ENCODE results near the gene LIN7C. TPM values are rescaled to one million over a fixed set of nuclear protein-coding genes. Genes with fewer than 3 reads are reported as not detected.
A peak's percentile ranks its signal among the peaks of the same experiment; 100 is the strongest.
"Not testable (repeated sequence)": the region's sequence is repeated elsewhere in the genome, so short reads cannot be mapped to it uniquely, and the experiment has no call there.

Gene LIN7C, protein sequence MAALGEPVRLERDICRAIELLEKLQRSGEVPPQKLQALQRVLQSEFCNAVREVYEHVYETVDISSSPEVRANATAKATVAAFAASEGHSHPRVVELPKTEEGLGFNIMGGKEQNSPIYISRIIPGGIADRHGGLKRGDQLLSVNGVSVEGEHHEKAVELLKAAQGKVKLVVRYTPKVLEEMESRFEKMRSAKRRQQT
- total RNA-seq (2014; rRNA removed; shearing (Covaris generic)), result 31.1 and 31.9 TPM in 2 replicates
- polyA plus RNA-seq (2015; cell fraction: cytosol; rRNA removed), result 24.4 and 29.4 TPM in 2 replicates
- polyA plus RNA-seq (2015; cell fraction: nucleus; rRNA removed), result 30.0 and 30.5 TPM in 2 replicates

DNA sequence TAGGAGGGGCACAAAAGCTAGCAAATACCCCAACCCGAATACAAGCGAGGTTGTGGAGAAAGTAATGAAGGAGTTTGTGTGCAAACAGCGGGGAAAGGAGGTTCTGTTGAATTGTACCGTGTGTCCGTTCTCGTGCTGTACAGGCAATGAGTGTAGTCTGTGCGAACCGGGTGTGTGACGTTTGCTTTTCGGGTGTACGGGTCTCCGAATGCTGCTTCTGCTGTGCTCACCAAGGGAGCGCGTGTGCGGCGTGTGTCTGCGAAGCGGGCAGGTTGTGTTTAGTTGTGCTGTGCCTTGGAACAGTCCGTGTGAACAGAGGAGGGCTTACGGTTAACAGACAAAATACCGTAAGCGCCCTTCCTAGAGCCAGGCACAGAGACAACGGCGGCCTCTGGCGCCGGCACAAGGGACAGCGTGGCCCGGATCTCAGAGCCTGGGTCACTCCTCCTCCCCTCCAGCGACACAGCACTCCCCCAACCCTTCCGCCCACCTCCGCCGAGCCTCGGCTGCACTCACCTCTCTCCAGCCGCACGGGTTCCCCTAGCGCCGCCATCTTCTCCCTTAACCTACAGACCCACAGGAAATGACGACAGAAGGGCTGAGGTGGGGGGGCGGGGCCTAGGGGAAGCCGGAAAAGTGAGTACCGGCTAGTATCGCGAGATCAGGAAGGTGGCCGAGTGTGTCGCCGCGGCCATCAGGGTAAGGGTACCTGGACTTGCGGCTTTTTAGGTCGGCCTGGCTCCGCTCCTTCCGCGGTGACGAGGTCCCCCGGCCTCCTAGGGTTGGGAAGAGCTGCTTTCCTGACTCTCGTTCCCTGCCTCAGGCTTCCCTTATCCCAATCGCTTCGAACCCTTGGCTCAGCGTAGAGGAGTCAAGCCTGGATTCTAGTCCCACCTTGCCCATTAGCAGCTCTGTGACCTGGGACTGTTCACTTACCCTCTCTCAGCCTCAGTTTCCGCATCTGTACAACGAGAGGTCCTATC, at the start of gene LIN7C:
Gene LIN7C (minus strand): TSS at position 570 of the 983 bp plus-strand sequence. CDS start 17 bp downstream, at position 553.
- peak; percentile 96 for DNase-seq (ENCODE audit: low read depth, low spot score)
- in situ Hi-C loops (cut with HindIII; ENCODE audit: low pct_unique_long_range_greater_than_20kb, low sequenced_read_pairs), result no loop called here

DNA sequence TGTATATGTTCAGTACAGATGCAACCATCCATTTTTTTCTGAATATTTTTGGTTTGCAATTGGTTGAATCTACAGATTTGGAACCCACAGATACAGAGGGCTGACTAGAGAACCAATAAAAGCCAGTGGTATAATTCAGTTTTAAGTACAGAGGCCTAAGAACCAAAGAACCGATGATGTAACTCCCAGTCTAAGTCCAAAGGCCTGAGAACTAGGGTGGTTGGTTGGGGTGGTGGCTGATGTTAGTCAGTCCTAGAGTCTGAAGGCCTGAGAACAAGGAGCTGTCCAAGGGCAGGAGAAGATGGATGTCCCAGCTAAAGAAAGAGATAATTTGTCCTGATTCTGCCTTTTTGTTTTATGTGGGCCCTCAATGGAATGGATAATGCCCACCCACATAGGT, 48.7 kb upstream of the LIN7C start:
- in situ Hi-C loops (cut with HindIII; ENCODE audit: low pct_unique_long_range_greater_than_20kb, low sequenced_read_pairs), result no loop called here
- DNase-seq (ENCODE audit: low read depth, low spot score), result no peak

DNA sequence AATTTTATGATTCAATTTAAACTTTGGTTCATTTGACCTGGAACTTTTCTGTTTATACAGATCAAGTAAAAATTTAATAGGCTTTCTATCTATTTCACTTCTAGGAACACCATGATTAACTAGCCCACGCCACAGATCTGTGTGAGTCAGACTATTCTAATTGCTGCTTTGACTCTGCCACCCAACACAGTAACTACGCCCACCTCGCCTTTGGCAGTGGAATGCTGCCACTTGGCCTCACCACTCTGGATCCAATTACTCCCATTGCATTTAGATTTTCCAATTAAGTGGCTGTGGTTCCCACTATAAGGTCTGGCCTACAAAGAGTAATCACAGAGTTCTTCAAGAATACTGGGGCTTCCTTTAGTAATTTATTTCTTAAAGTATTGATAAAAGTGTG, 46.6 kb upstream of the LIN7C start:
- DNase-seq (ENCODE audit: low read depth, low spot score), result no peak

DNA sequence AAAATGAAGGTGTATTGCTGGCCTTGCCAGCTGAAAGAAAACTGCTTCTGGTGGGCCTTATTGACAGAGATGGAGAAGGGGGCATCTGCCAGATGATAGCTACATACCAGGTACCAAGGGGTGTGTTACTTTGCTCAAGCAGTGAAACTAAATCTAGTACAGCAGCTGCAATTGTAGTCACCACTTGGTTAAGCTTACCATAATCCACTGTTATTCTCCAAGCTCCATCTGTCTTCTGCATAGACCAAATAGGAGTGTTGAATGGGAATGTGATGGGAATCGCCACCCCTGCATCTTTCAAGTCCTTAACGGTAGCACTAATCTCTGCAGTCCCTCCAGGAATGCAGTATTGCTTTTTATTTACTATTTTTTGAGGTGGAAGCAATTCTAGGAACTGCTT, 45.8 kb upstream of the LIN7C start:
- DNase-seq (ENCODE audit: low read depth, low spot score), result no peak

More for the DNA sequence above, 46.6 kb upstream of the LIN7C start:
- in situ Hi-C loops (cut with HindIII; ENCODE audit: low pct_unique_long_range_greater_than_20kb, low sequenced_read_pairs), result no loop called here

DNA sequence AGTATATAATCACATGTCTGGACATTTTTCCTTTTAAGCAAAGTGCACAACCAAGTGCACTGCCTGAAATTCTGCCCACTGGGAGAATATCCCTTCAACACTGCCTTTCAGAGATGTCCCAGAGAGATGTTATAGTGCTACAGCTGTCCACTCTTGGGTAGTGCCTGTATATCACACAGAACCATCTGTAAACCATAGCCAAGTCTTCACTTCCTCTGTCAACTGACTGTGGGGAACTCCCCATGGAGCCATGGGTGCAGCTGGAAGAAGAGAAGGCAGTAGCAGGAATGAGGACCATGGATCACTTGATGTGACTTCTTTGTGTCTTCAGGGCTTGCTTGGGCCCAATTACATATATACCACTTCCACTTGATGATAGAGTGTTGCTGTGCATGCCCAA, 44.6 kb upstream of the LIN7C start:
- in situ Hi-C loops (cut with HindIII; ENCODE audit: low pct_unique_long_range_greater_than_20kb, low sequenced_read_pairs), result no loop called here
- DNase-seq (ENCODE audit: low read depth, low spot score), result no peak

More for the DNA sequence above, 45.8 kb upstream of the LIN7C start:
- in situ Hi-C loops (cut with HindIII; ENCODE audit: low pct_unique_long_range_greater_than_20kb, low sequenced_read_pairs), result no loop called here

DNA sequence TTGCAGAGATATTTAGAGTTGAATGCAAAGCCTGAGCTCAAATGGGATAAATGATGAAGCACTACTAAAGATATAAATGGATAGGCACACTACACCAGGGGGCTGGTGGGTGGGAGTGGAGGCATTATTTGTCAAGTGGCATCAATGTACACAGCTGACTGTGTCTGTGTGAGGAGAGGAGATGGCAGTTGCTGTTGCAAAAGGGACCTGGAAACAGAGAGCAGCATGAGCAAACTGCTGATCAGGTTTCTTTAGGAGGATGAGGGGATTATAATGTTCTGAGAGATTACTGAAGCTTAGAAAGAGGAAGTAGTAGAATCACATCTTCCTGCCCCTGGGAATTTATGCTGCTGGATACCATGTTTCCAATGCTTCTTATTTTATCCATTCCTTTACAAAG, 39.4 kb upstream of the LIN7C start:
- no peak for DNase-seq (ENCODE audit: low read depth, low spot score)
- in situ Hi-C loops (cut with HindIII; ENCODE audit: low pct_unique_long_range_greater_than_20kb, low sequenced_read_pairs), result no loop called here

DNA sequence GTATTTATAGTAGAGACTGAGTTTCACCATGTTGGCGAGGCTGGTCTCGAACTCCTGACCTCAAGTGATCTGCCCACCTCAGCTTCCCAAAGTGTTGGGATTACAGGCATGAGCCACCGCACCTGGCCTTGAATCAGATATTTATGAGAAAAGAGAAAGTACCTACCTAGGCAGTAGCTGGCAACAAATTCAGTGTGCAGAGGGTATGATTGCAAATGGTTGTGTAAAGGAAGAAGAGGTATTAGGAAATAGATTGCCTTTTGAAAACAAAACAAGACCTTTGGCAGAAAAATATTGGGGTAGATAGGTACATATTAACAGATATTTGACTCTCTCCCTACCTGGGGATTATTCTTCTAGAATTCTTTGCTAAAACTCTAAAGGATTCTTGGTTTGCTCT, 38.5 kb upstream of the LIN7C start:
- no peak for DNase-seq (ENCODE audit: low read depth, low spot score)
- in situ Hi-C loops (cut with HindIII; ENCODE audit: low pct_unique_long_range_greater_than_20kb, low sequenced_read_pairs), result no loop called here

DNA sequence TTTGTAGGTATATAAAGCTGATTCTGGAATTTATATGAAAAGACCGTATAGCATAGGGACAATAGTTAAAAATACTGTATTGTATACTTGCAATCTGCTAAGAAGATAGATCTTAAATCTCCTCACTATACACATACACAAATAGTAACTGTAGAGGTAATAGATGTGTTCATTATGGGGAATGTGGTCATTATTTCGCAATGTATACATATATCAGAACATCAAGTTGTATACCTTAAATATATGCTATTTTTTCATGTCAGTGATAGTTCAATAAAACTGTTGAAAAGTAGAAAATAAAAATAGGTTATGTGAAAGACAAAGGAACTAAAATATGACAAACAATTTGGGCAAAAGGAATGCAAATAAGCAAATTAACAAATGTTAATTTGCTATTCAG, 35.2 kb upstream of the LIN7C start:
- in situ Hi-C loops (cut with HindIII; ENCODE audit: low pct_unique_long_range_greater_than_20kb, low sequenced_read_pairs), result no loop called here
- no peak for DNase-seq (ENCODE audit: low read depth, low spot score)

DNA sequence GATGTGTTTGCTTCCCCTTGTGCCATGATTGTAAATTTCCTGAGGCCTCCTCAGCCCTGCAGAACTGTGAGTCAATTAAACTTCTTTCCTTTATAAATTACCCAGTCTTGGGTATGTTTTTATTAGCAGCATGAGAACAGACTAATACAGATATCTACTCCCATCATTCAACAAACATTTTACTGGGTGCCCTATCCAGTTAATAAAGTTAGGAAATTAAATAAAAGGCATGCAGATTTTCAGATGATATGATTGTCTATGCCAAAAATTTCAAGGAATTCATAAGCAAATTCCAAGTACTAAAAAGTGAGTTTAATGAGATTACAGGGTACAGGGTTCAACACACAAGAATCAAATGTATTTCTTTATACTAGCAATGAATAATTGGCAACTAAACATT, 33.5 kb upstream of the LIN7C start:
- DNase-seq (ENCODE audit: low read depth, low spot score), result no peak
- in situ Hi-C loops (cut with HindIII; ENCODE audit: low pct_unique_long_range_greater_than_20kb, low sequenced_read_pairs), result no loop called here

DNA sequence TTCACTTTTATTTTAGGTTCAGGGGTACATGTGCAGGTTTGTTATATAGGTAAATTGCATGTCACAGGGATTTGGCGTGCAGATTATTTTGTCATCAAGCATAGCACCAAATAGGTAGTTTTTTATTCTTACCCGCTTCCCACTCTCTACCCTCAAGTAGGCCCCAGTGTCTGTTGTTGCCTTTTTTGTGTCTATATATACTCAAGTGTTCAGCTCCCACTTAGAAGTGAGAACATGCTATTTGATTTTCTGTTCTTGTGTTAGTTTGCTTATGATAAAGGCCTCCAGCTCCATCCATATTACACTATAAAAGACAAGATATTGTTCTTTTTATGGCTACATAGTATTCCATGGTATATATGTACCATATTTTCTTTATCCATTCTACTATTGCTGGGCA, 28.5 kb upstream of the LIN7C start:
- no peak for DNase-seq (ENCODE audit: low read depth, low spot score)
- in situ Hi-C loops (cut with HindIII; ENCODE audit: low pct_unique_long_range_greater_than_20kb, low sequenced_read_pairs), result no loop called here

DNA sequence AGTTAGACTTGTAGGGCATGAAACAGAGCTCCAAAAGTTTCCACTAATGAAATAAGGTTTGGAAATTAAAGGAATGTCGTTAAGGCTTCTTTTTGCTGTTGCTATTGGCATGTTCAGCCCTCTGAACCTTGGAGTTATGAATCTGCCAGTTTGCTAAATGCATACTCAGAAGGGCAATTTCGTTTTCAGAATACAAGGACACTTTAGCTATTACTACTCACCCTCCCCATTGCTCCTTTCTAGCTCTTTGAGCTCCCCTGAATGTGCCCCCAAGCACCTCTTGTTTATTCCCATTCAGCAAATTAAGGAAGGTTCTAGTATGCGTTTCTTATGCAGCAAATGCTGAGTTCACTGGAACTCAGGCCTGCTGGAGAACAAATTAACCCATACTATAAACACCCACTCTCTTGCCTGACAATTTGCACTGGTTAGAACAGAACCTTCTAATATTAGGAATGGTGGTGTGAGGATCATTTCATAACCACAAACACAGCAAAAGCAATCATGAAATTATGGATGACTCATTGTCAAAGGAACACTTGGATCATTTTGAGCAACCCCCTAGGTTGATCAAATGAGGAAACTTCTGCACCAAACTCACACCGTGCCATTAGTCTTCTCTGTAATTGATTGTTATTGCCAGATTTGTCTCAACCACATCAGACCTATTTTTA, 26.2 kb upstream of the LIN7C start:
- DNase-seq (ENCODE audit: low read depth, low spot score), result no peak
- in situ Hi-C loops (cut with HindIII; ENCODE audit: low pct_unique_long_range_greater_than_20kb, low sequenced_read_pairs), result no loop called here

DNA sequence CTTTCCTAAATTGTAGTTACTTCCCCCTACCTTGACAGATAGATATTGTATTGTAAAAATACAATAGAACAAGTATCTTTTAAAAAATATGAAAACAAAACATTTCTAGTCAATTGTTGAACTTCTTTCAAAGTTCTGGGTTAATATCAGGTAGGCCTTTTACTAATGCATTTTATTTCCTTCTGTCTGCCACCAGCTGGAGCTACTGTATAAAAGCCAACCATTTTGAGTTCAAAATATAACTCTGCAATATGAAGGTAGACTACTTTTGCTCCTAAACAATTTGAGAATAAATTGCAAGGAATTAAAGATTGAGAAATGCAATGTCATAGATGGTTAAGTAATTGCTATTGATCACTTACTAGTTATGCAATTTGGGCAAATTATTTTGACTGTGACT, 22.1 kb upstream of the LIN7C start:
- in situ Hi-C loops (cut with HindIII; ENCODE audit: low pct_unique_long_range_greater_than_20kb, low sequenced_read_pairs), result no loop called here
- DNase-seq (ENCODE audit: low read depth, low spot score), result no peak

DNA sequence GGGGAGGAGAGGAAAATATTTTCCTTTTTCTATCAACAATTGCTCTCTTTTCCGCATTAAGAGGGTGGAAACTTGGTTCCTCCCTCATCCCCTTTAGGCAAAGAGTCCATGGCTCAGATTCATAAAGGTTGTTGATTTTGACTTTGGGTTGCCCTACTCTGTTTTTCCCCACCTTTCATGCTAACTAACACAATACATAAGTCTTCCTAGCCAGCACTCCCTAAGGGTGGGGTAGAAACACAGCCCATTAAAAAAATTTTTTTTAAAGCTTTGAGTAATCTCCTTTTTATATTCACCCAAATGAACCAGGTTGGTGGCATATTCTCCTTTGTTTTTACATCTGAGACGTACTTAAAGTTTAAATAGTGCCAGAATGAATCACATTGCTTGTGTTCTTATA, 20.0 kb upstream of the LIN7C start:
- DNase-seq (ENCODE audit: low read depth, low spot score), result no peak
- in situ Hi-C loops (cut with HindIII; ENCODE audit: low pct_unique_long_range_greater_than_20kb, low sequenced_read_pairs), result no loop called here

DNA sequence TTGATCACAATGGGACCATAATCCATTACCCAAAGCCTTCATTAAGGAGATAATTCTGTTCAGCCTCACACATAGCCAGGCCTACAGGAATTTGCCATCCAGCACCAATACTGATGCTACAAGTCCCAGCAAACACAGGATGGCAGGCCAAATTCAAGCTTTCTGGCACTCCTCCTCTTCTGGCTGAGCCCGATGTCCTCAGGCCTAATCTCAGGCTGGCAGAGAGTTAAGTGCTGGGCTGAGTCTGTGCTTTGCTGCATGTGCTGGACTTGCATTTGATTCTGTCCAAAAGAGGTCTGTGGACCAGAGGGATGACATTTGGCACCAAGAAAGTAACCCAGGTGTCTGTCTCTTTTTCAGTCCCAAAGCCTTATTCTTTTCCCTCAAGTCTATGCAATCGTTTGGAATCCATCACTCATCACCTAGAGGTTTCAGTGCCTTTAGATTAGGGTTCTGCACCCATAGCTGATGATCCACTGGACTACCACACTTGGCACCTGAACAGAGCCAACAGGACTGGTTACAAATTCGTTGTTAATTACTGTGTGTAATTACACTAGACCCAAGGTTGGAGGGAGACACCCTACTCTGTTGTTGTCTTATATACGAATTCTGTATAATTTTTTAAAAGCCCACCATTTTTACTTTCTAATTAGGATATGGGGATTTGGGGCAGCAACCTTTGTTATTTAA, 19.4 kb upstream of the LIN7C start:
- no peak for DNase-seq (ENCODE audit: low read depth, low spot score)
- in situ Hi-C loops (cut with HindIII; ENCODE audit: low pct_unique_long_range_greater_than_20kb, low sequenced_read_pairs), result no loop called here

DNA sequence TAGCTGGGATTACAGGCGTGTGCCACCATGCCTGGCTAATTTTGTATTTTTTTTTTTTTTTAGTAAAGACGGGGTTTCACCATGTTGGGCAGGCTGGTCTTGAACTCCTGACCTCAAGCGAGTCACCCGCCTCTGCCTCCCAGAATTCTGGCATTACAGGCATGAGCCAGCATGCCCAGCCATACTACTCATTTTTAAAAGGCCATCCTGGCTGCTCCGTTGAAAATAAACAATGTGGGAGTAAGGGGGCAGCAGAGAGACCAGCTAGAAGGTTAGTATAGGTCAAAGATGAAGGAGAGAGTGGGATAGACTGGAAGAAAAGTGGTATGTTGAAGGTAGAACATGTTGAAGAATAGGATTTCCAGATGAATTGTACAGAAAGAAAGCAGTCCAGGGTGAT, 17.6 kb upstream of the LIN7C start:
- DNase-seq (ENCODE audit: low read depth, low spot score), result peak; percentile 75
- in situ Hi-C loops (cut with HindIII; ENCODE audit: low pct_unique_long_range_greater_than_20kb, low sequenced_read_pairs), result no loop called here

DNA sequence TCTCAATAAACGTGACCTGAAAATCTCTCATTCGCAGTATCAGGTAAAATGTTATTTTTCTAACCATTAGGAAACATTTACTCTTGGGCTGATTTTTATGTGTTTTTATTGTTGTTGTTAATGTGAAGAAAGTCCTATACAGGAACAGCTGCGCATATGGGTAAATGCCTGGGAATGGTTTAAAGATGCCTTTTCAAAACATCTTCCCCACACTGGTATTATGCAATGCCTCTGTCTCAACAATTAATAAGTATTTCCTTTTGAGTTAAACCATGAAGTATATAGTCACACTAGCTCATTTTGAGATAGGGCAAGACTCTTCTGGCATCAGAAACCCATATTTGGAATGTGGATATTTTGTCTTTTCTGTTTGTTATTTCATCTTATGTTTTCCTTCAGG, 13.7 kb upstream of the LIN7C start:
- in situ Hi-C loops (cut with HindIII; ENCODE audit: low pct_unique_long_range_greater_than_20kb, low sequenced_read_pairs), result no loop called here

DNA sequence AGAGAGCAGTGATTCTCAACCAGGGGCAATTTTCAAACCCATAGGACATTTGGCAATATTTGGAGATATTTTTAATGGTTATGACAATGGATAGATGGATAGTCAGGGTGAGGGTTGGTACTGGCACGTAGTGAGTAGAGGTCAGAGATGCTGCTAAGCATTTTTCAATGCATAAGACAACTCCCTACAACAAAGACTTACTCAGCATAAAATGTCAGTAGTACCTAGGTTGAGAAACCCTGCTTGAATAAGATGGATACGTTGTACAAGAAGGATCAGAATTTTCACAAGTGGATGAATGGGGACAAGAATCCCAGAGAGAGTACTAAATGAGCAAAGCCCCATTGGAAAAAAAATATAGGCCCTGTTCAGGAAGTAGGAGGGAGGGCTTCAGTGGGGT, 11.9 kb upstream of the LIN7C start:
- in situ Hi-C loops (cut with HindIII; ENCODE audit: low pct_unique_long_range_greater_than_20kb, low sequenced_read_pairs), result no loop called here

More for the DNA sequence above, 13.7 kb upstream of the LIN7C start:
- no peak for DNase-seq (ENCODE audit: low read depth, low spot score)

DNA sequence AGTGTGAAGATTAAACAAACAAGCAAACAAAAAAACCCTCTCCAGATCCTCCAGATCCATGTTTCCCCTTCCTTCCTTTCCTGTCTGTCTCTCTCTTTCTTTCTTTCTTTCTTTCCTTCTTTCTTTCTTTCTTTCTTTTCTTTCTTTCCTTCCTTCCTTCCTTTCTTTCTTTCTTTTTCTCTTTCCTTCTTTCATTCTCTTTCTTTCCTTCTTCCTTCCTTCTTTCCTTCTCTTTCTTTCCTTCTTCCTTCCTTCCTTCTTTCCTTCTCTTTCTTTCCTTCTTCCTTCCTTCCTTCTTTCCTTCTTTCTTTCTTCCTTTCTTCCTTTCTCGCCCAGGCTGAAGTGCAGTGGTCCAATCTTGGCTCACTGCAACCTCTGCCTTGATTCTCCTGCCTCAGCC, 10.9 kb upstream of the LIN7C start:
- in situ Hi-C loops (cut with HindIII; ENCODE audit: low pct_unique_long_range_greater_than_20kb, low sequenced_read_pairs); DNase-seq (ENCODE audit: low read depth, low spot score): not testable (repeated sequence)

More for the DNA sequence above, 11.9 kb upstream of the LIN7C start:
- DNase-seq (ENCODE audit: low read depth, low spot score), result no peak

Data from SK-MEL-5 (cell line).